ENCODE data around the gene RAPGEF4. TPM values are rescaled to one million over a fixed set of nuclear protein-coding genes. Genes with fewer than 3 reads are reported as not detected.

Gene RAPGEF4
- total RNA-seq, 1 experiment from 2014 or later: 2.2 TPM

DNA sequence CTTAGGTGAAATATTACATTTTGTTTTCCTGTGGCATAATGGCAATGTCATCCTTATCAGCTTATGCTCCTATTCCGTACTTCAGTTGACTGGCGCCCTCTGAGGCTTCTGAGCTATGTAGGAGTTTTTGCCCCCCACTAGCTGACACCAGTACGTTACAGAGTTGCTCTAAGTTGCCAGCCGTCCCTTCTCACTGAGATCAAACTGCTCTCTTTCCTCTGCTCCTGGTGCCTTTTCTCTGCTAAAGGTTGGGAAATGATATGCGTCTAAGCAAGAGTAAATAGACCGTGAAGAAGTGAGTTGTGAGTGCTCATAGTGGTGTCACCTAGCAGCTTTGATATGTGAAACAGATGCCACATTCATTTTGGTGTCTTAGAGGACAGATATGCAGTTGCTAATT lies 99.2 kb downstream of the RAPGEF4 start (continued):
- TF ChIP-seq, protein P1, sequence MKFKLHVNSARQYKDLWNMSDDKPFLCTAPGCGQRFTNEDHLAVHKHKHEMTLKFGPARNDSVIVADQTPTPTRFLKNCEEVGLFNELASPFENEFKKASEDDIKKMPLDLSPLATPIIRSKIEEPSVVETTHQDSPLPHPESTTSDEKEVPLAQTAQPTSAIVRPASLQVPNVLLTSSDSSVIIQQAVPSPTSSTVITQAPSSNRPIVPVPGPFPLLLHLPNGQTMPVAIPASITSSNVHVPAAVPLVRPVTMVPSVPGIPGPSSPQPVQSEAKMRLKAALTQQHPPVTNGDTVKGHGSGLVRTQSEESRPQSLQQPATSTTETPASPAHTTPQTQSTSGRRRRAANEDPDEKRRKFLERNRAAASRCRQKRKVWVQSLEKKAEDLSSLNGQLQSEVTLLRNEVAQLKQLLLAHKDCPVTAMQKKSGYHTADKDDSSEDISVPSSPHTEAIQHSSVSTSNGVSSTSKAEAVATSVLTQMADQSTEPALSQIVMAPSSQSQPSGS (CRISPR knock-in tag; IDR thresholded peaks at IDR 0.05; ENCODE audit: borderline replicate concordance, low read depth): no peak
- no peak for TF ChIP-seq OVOL2 (CRISPR knock-in tag; IDR thresholded peaks at IDR 0.05; ENCODE audit: borderline replicate concordance)

DNA sequence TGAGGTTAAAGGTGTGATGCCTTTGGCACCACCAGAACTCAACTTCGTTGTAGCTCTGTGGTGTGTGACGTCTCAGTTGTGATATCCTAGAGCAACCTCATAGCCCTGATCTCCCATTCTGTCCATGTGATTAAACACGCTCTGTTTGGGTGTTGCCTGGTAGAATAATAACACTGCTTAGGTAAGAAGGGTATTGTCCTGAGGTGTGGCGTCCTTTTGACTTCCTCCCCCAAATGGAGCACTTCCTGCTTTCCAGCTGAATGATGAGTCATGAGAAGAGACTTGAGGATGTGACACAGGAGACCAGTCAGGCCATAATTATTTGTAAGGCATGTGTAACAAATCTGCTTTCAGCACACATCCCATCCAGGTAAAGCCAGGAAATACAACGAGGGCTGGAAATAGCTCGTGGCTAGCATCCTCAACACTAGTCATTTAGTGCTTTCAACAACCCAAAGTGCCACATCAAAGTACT lies 100.7 kb downstream of the RAPGEF4 start:
- H3K27ac Mint-ChIP-seq: no peak overlapping the region
- no peak for DNase-seq (ENCODE audit: low spot score)
- TF ChIP-seq TEAD1 (CRISPR knock-in tag; IDR thresholded peaks at IDR 0.05) (no peak), ZBTB21 (CRISPR knock-in tag; IDR thresholded peaks at IDR 0.05; ENCODE audit: borderline replicate concordance) (no peak), SP1 (CRISPR knock-in tag; conservative IDR thresholded peaks at IDR 0.05) (no peak), JUN (CRISPR knock-in tag; IDR thresholded peaks at IDR 0.05) (no peak), NR3C1 (CRISPR knock-in tag; conservative IDR thresholded peaks at IDR 0.05; ENCODE audit: low read depth) (no peak), NFATC4 (CRISPR knock-in tag; IDR thresholded peaks at IDR 0.05) (no peak), TP53 (CRISPR knock-in tag; IDR thresholded peaks at IDR 0.05) (no peak), FOXP1 (CRISPR knock-in tag; IDR thresholded peaks at IDR 0.05; ENCODE audit: borderline replicate concordance) (no peak), ZNF219 (CRISPR knock-in tag; IDR thresholded peaks at IDR 0.05; ENCODE audit: borderline replicate concordance) (no peak)
- TF ChIP-seq, protein P2, sequence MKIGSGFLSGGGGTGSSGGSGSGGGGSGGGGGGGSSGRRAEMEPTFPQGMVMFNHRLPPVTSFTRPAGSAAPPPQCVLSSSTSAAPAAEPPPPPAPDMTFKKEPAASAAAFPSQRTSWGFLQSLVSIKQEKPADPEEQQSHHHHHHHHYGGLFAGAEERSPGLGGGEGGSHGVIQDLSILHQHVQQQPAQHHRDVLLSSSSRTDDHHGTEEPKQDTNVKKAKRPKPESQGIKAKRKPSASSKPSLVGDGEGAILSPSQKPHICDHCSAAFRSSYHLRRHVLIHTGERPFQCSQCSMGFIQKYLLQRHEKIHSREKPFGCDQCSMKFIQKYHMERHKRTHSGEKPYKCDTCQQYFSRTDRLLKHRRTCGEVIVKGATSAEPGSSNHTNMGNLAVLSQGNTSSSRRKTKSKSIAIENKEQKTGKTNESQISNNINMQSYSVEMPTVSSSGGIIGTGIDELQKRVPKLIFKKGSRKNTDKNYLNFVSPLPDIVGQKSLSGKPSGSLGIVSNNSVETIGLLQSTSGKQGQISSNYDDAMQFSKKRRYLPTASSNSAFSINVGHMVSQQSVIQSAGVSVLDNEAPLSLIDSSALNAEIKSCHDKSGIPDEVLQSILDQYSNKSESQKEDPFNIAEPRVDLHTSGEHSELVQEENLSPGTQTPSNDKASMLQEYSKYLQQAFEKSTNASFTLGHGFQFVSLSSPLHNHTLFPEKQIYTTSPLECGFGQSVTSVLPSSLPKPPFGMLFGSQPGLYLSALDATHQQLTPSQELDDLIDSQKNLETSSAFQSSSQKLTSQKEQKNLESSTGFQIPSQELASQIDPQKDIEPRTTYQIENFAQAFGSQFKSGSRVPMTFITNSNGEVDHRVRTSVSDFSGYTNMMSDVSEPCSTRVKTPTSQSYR (CRISPR knock-in tag; IDR thresholded peaks at IDR 0.05): no peak
- TF ChIP-seq, protein P3, sequence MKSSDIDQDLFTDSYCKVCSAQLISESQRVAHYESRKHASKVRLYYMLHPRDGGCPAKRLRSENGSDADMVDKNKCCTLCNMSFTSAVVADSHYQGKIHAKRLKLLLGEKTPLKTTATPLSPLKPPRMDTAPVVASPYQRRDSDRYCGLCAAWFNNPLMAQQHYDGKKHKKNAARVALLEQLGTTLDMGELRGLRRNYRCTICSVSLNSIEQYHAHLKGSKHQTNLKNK (CRISPR knock-in tag; IDR thresholded peaks at IDR 0.05): no peak
- TF ChIP-seq, protein P4, sequence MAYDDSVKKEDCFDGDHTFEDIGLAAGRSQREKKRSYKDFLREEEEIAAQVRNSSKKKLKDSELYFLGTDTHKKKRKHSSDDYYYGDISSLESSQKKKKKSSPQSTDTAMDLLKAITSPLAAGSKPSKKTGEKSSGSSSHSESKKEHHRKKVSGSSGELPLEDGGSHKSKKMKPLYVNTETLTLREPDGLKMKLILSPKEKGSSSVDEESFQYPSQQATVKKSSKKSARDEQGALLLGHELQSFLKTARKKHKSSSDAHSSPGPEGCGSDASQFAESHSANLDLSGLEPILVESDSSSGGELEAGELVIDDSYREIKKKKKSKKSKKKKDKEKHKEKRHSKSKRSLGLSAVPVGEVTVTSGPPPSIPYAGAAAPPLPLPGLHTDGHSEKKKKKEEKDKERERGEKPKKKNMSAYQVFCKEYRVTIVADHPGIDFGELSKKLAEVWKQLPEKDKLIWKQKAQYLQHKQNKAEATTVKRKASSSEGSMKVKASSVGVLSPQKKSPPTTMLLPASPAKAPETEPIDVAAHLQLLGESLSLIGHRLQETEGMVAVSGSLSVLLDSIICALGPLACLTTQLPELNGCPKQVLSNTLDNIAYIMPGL (CRISPR knock-in tag; IDR thresholded peaks at IDR 0.05): no peak
- TF ChIP-seq, protein P5, sequence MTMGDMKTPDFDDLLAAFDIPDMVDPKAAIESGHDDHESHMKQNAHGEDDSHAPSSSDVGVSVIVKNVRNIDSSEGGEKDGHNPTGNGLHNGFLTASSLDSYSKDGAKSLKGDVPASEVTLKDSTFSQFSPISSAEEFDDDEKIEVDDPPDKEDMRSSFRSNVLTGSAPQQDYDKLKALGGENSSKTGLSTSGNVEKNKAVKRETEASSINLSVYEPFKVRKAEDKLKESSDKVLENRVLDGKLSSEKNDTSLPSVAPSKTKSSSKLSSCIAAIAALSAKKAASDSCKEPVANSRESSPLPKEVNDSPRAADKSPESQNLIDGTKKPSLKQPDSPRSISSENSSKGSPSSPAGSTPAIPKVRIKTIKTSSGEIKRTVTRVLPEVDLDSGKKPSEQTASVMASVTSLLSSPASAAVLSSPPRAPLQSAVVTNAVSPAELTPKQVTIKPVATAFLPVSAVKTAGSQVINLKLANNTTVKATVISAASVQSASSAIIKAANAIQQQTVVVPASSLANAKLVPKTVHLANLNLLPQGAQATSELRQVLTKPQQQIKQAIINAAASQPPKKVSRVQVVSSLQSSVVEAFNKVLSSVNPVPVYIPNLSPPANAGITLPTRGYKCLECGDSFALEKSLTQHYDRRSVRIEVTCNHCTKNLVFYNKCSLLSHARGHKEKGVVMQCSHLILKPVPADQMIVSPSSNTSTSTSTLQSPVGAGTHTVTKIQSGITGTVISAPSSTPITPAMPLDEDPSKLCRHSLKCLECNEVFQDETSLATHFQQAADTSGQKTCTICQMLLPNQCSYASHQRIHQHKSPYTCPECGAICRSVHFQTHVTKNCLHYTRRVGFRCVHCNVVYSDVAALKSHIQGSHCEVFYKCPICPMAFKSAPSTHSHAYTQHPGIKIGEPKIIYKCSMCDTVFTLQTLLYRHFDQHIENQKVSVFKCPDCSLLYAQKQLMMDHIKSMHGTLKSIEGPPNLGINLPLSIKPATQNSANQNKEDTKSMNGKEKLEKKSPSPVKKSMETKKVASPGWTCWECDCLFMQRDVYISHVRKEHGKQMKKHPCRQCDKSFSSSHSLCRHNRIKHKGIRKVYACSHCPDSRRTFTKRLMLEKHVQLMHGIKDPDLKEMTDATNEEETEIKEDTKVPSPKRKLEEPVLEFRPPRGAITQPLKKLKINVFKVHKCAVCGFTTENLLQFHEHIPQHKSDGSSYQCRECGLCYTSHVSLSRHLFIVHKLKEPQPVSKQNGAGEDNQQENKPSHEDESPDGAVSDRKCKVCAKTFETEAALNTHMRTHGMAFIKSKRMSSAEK (CRISPR knock-in tag; IDR thresholded peaks at IDR 0.05; ENCODE audit: borderline replicate concordance): no peak
- TF ChIP-seq, protein P6, sequence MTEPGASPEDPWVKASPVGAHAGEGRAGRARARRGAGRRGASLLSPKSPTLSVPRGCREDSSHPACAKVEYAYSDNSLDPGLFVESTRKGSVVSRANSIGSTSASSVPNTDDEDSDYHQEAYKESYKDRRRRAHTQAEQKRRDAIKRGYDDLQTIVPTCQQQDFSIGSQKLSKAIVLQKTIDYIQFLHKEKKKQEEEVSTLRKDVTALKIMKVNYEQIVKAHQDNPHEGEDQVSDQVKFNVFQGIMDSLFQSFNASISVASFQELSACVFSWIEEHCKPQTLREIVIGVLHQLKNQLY (CRISPR knock-in tag; IDR thresholded peaks at IDR 0.05): no peak
- TF ChIP-seq, protein P7, sequence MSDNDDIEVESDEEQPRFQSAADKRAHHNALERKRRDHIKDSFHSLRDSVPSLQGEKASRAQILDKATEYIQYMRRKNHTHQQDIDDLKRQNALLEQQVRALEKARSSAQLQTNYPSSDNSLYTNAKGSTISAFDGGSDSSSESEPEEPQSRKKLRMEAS (CRISPR knock-in tag; IDR thresholded peaks at IDR 0.05): no peak
- TF ChIP-seq, protein P8, sequence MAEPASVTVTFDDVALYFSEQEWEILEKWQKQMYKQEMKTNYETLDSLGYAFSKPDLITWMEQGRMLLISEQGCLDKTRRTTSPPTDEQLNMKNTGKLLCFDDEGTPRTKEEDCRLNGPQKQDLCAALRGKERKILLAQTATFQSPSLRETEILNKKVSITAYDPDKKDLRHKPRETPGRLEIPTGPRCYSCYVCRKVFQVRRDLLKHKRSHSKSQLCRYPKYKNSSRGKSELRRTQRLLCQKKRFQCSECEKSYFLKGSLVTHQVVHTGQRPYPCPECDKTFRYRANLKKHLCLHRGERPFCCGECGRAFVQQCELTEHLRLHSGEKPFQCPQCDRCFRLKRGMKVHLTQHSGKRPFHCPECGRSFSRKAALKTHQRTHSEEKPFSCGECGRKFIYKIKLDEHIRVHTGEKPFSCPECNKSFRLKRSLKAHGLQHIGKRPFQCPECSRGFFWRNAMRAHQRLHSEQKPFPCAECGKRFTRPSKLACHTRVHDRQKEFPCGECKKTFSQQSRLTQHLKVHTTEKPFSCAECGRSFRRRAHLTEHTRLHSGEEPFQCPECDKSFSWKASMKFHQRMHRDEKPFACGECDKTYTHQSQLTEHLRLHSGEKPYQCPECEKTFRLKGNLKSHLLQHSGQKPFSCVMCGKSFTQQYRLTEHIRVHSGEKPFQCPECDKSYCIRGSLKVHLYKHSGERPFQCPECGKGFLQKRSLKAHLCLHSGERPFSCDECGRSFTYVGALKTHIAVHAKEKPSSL (CRISPR knock-in tag; conservative IDR thresholded peaks at IDR 0.05): no peak
- TF ChIP-seq, protein P9, sequence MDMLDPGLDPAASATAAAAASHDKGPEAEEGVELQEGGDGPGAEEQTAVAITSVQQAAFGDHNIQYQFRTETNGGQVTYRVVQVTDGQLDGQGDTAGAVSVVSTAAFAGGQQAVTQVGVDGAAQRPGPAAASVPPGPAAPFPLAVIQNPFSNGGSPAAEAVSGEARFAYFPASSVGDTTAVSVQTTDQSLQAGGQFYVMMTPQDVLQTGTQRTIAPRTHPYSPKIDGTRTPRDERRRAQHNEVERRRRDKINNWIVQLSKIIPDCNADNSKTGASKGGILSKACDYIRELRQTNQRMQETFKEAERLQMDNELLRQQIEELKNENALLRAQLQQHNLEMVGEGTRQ (CRISPR knock-in tag; IDR thresholded peaks at IDR 0.05): no peak
- no peaks in the 10 kb centered on the region for H3K36me3 Mint-ChIP-seq
- H3K4me1 Mint-ChIP-seq: peaks cover 8% of the 10 kb centered on the region; the same call in 1 of the 2 replicates
- H3K27me3 Mint-ChIP-seq (ENCODE audit: low read depth): no peaks in the 10 kb centered on the region
- no peak overlapping the region for H3K4me3 Mint-ChIP-seq
- no peaks in the 10 kb centered on the region for H3K9me3 Mint-ChIP-seq
- ATAC-seq: no peak
- ChIA-PET POLR2A (no interaction called here), CTCF (interaction anchor here (1.0 to 1.2 kb wide), 2 partner anchors 29 to 95 kb away, joined by 3 read pairs; no protein-coding TSS in a partner anchor)
